H9 (cell line): ENCODE data around the gene EDN3. TPM values are rescaled to one million over a fixed set of nuclear protein-coding genes. Genes with fewer than 3 reads are reported as not detected.

Experiments used
- DNase-seq: peaks from one replicate; pipeline ENCODE4 v3.0.0-alpha.2; 2017
- H2AFZ ChIP-seq: one replicate; pipeline ENCODE4 v1.6.1; 2013; ENCODE audit warnings: mild to moderate bottlenecking, low read length, control low read depth, moderate library complexity
- H2AK5ac ChIP-seq: 2 replicates; pipeline ENCODE4 v1.6.1; 2013; ENCODE audit warnings: low read length, control low read depth, mixed read lengths; ENCODE audit not compliant: insufficient read length
- H2BK120ac ChIP-seq: one replicate; pipeline ENCODE4 v1.6.1; 2013; ENCODE audit warnings: low read depth, mild to moderate bottlenecking, low read length, control low read depth, inconsistent platforms; ENCODE audit not compliant: poor library complexity, severe bottlenecking
- H2BK12ac ChIP-seq: 2 replicates; pipeline ENCODE4 v1.6.1; 2013; ENCODE audit warnings: low read length, control low read depth, mixed read lengths, low read depth; ENCODE audit not compliant: insufficient read length
- H2BK15ac ChIP-seq: 2 replicates; pipeline ENCODE4 v1.6.1; 2013; ENCODE audit warnings: low read depth, low read length, control low read depth
- H2BK20ac ChIP-seq: one replicate; pipeline ENCODE4 v1.6.1; 2013; ENCODE audit warnings: low read depth, mild to moderate bottlenecking, low read length, control low read depth, inconsistent platforms; ENCODE audit not compliant: poor library complexity, severe bottlenecking
- H2BK5ac ChIP-seq: 2 replicates; pipeline ENCODE4 v1.6.1; 2013; ENCODE audit warnings: low read length, control low read depth, mixed read lengths; ENCODE audit not compliant: insufficient read length
- H3K14ac ChIP-seq: 2 replicates; pipeline ENCODE4 v1.6.1; 2013; ENCODE audit warnings: low read length, control low read depth; ENCODE audit not compliant: insufficient read depth
- H3K18ac ChIP-seq: 2 replicates; pipeline ENCODE4 v1.6.1; 2013; ENCODE audit warnings: low read depth, mild to moderate bottlenecking, mixed read lengths, low read length, control low read depth; ENCODE audit not compliant: insufficient read length
- H3K23ac ChIP-seq: 2 replicates; pipeline ENCODE4 v1.6.1; 2013; ENCODE audit warnings: low read length, control low read depth, mixed read lengths, low read depth; ENCODE audit not compliant: insufficient read length
- H3K23me2 ChIP-seq: 2 replicates; pipeline ENCODE4 v1.6.1; 2013; ENCODE audit warnings: low read depth, mild to moderate bottlenecking, mixed read lengths, low read length, control low read depth; ENCODE audit not compliant: insufficient read length, poor library complexity, severe bottlenecking
- H3K27ac ChIP-seq: 2 replicates; pipeline ENCODE4 v1.5.1; 2013; ENCODE audit warnings: low read length, control low read depth, mixed read lengths, low read depth; ENCODE audit not compliant: insufficient read length
- H3K27me3 ChIP-seq: 2 replicates; pipeline ENCODE4 v1.6.1; 2013; ENCODE audit warnings: low read length, control low read depth, inconsistent platforms; ENCODE audit not compliant: insufficient read depth
- H3K4ac ChIP-seq: 2 replicates; pipeline ENCODE4 v1.6.1; 2013; ENCODE audit warnings: low read depth, mild to moderate bottlenecking, control low read depth, inconsistent platforms, low read length, moderate library complexity
- H3K4me1 ChIP-seq: 2 replicates; pipeline ENCODE4 v1.6.1; 2013; ENCODE audit warnings: low read length, control low read depth, inconsistent platforms; ENCODE audit not compliant: insufficient read depth
- H3K4me2 ChIP-seq: 2 replicates; pipeline ENCODE4 v1.6.1; 2013; ENCODE audit warnings: low read length, control low read depth, mixed read lengths; ENCODE audit not compliant: insufficient read length, insufficient read depth
- H3K56ac ChIP-seq: 2 replicates; pipeline ENCODE4 v1.6.1; 2013; ENCODE audit warnings: low read depth, mild to moderate bottlenecking, mixed read lengths, low read length, control low read depth; ENCODE audit not compliant: insufficient read length
- H3K79me1 ChIP-seq: 2 replicates; pipeline ENCODE4 v1.6.1; 2013; ENCODE audit warnings: low read depth, mild to moderate bottlenecking, moderate library complexity, low read length, control low read depth, inconsistent platforms; ENCODE audit not compliant: insufficient read depth, poor library complexity, severe bottlenecking
- H3K79me2 ChIP-seq: 2 replicates; pipeline ENCODE4 v1.6.1; 2013; ENCODE audit warnings: low read length, control low read depth, inconsistent platforms; ENCODE audit not compliant: insufficient read depth
- H3K9ac ChIP-seq: 2 replicates; pipeline ENCODE4 v1.6.1; 2013; ENCODE audit warnings: low read length, control low read depth, mixed read lengths; ENCODE audit not compliant: insufficient read length; ENCODE audit errors: extremely low read depth
- H3K9me3 ChIP-seq: one replicate; pipeline ENCODE4 v1.6.1; 2013; ENCODE audit warnings: low read depth, low read length, inconsistent platforms; ENCODE audit not compliant: control insufficient read depth
- H3T11ph ChIP-seq: one replicate; pipeline ENCODE4 v1.6.1; 2013; ENCODE audit warnings: mild to moderate bottlenecking, low read length, control low read depth, inconsistent platforms
- H4K20me1 ChIP-seq: one replicate; pipeline ENCODE4 v1.6.1; 2013; ENCODE audit not compliant: control insufficient read depth, insufficient read length, insufficient read depth
- H4K5ac ChIP-seq: 2 replicates; pipeline ENCODE4 v1.6.1; 2013; ENCODE audit warnings: low read depth, mild to moderate bottlenecking, mixed read lengths, low read length, control low read depth; ENCODE audit not compliant: insufficient read length
- H4K8ac ChIP-seq: replicated peaks from 2 replicates; pipeline ENCODE4 v1.6.1; 2013; ENCODE audit warnings: low read length, control low read depth, mixed read lengths, low read depth; ENCODE audit not compliant: insufficient read length
- H4K91ac ChIP-seq: 2 replicates; pipeline ENCODE4 v1.6.1; 2013; ENCODE audit warnings: low read depth, mild to moderate bottlenecking, moderate library complexity, mixed read lengths, low read length, control low read depth; ENCODE audit not compliant: insufficient read length
- H3K27ac Mint-ChIP-seq, 3 experiments: 2 replicates in 2 of 3; 3 replicates in 1 of 3; pipeline ENCODE4 v1.8.0; 2020 to 2021; ENCODE audit warnings: mixed read lengths in 3 of 3, mild to moderate bottlenecking in 1 of 3, moderate library complexity in 1 of 3
- H3K27me3 Mint-ChIP-seq: 2 replicates; pipeline ENCODE4 v1.8.0; 2021; ENCODE audit warnings: low read depth, mild to moderate bottlenecking, moderate library complexity, mixed read lengths
- H3K36me3 Mint-ChIP-seq, 3 experiments: 2 replicates in 2 of 3; 3 replicates in 1 of 3; pipeline ENCODE4 v1.8.0; 2020 to 2021; ENCODE audit warnings: low read depth in 3 of 3, mixed read lengths in 3 of 3; ENCODE audit not compliant: insufficient read depth in 1 of 3
- H3K4me1 Mint-ChIP-seq, 2 experiments: 2 replicates each; pipeline ENCODE4 v1.8.0; 2020; ENCODE audit warnings: mixed read lengths in 2 of 2
- H3K4me3 Mint-ChIP-seq, 2 experiments: 2 replicates in 1 of 2; 3 replicates in 1 of 2; pipeline ENCODE4 v1.8.0; 2020 to 2021; ENCODE audit warnings: mild to moderate bottlenecking in 2 of 2, mixed read lengths in 2 of 2, moderate library complexity in 1 of 2
- H3K9me3 Mint-ChIP-seq, 2 experiments: 2 replicates in 1 of 2; 3 replicates in 1 of 2; pipeline ENCODE4 v1.8.0; 2020; ENCODE audit warnings: mild to moderate bottlenecking in 2 of 2, mixed read lengths in 2 of 2, moderate library complexity in 1 of 2
- WGBS: extraction: QIAGEN DNeasy Blood & Tissue Kit; methylation state at CpG from one replicate; pipeline ENCODE4 v1.1.7; 2013; ENCODE audit warnings: missing lambda C conversion rate, low lambda C conversion rate, mixed read lengths; ENCODE audit not compliant: insufficient read length; ENCODE audit errors: extremely low coverage; 5-methylcytosine and 5-hydroxymethylcytosine counted together
- total RNA-seq: library from RNA; stranded (reverse); gene quantifications from 2 replicates; pipeline ENCODE4 v1.2.1, GENCODE V29; 2021
- TF ChIP-seq, protein P1 (sequence below): fragments of 200-600 bp; sonication (generic); conservative IDR thresholded peaks from 3 replicates; pipeline ENCODE4 v1.8.0; 2021; ENCODE audit warnings: antibody characterized with exemption, mild to moderate bottlenecking

The EDN3 gene
- total RNA-seq, 1 experiment from 2014 or later, result 0.20 TPM

DNA sequence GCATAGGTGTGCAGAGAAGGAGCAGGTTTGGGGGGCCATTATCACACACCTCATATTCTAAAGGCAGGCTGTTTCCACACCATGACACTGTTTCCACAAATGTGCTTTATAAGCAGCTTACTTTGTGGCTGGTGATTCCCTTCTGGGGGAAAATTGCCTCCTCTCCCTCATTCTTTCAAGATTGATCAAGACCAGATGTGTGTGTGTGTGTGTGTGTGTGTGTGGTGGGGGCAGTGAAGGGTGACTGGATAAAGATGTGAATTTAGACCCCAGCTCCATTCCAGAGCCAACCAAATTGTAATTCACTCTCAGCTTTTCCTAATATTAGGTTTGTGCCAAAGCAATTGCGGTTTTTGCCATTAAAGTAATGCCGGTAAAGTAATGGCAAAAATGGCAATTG lies 45.6 kb downstream of the EDN3 start:
- H4K8ac ChIP-seq, result no peak overlapping the region
- no peak overlapping the region for H3K56ac ChIP-seq
- no peak overlapping the region for H3K14ac ChIP-seq
- no peak overlapping the region for H3K9ac ChIP-seq
- no peak overlapping the region for H2BK120ac ChIP-seq
- TF ChIP-seq, protein P1, sequence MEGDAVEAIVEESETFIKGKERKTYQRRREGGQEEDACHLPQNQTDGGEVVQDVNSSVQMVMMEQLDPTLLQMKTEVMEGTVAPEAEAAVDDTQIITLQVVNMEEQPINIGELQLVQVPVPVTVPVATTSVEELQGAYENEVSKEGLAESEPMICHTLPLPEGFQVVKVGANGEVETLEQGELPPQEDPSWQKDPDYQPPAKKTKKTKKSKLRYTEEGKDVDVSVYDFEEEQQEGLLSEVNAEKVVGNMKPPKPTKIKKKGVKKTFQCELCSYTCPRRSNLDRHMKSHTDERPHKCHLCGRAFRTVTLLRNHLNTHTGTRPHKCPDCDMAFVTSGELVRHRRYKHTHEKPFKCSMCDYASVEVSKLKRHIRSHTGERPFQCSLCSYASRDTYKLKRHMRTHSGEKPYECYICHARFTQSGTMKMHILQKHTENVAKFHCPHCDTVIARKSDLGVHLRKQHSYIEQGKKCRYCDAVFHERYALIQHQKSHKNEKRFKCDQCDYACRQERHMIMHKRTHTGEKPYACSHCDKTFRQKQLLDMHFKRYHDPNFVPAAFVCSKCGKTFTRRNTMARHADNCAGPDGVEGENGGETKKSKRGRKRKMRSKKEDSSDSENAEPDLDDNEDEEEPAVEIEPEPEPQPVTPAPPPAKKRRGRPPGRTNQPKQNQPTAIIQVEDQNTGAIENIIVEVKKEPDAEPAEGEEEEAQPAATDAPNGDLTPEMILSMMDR, result no peak
- no peaks in the 10 kb centered on the region for H3K23me2 ChIP-seq
- H3K9me3 ChIP-seq, result no peaks in the 10 kb centered on the region
- no peak overlapping the region for H3K4me2 ChIP-seq
- no peaks in the 10 kb centered on the region for H3K79me2 ChIP-seq
- no peak overlapping the region for H3K27ac Mint-ChIP-seq
- H3K9me3 Mint-ChIP-seq, result peaks cover 4% of the 10 kb centered on the region in 2 experiments; a peak in 2 of 5 replicates
- H3K36me3 Mint-ChIP-seq, result no peaks in the 10 kb centered on the region; a peak in 1 of 7 replicates
- H2AFZ ChIP-seq, result no peak overlapping the region
- H2BK15ac ChIP-seq, result no peak overlapping the region
- no CpG with 5 or more reads among the region's 2 CpGs for WGBS
- H3T11ph ChIP-seq, result no peak overlapping the region
- no peak overlapping the region for H2BK12ac ChIP-seq
- H3K4me1 ChIP-seq, result no peaks in the 10 kb centered on the region
- H2AK5ac ChIP-seq, result no peak overlapping the region
- no peak for DNase-seq
- H3K79me1 ChIP-seq, result no peaks in the 10 kb centered on the region
- H4K5ac ChIP-seq, result no peak overlapping the region
- no peak overlapping the region for H3K23ac ChIP-seq
- H4K20me1 ChIP-seq, result no peaks in the 10 kb centered on the region
- no peak overlapping the region for H2BK20ac ChIP-seq
- H3K4me3 Mint-ChIP-seq, result no peak overlapping the region
- H3K27ac ChIP-seq, result no peak overlapping the region
- H3K27me3 Mint-ChIP-seq, result peaks cover 36% of the 10 kb centered on the region
- H4K91ac ChIP-seq, result no peak overlapping the region
- no peak overlapping the region for H2BK5ac ChIP-seq
- no peak overlapping the region for H3K4ac ChIP-seq
- H3K18ac ChIP-seq, result no peak overlapping the region
- H3K27me3 ChIP-seq, result no peaks in the 10 kb centered on the region; the same call in 1 of the 2 replicates
- H3K4me1 Mint-ChIP-seq, result no peaks in the 10 kb centered on the region
